Amniotic stem cell (primary cell): ENCODE data around the gene AKAP6.

Source experiments
- DNase-seq: peaks from one replicate; lab custom pipeline; 2025; lab: John Stamatoyannopoulos, UW

AKAP6 gene

DNA sequence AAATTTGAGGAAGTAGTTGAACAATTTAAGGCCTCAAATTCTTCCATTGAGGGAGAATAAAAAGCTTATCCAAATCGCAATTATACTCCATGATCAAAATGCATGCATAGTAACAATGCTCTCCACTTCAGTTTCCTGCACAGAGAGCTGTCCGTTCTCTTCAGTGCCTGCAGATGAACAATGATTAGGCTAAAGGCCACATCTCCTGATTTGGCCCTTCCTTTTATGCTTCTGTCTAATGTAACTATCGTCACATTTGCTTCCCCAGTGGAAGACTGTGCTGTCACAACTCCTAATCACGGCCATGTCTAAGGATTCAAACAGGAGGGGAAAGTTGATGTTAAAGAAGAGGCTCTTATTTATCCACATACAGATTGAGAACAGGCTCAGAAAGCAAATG is 496.0 kb downstream of the AKAP6 start:
- no peak for DNase-seq

DNA sequence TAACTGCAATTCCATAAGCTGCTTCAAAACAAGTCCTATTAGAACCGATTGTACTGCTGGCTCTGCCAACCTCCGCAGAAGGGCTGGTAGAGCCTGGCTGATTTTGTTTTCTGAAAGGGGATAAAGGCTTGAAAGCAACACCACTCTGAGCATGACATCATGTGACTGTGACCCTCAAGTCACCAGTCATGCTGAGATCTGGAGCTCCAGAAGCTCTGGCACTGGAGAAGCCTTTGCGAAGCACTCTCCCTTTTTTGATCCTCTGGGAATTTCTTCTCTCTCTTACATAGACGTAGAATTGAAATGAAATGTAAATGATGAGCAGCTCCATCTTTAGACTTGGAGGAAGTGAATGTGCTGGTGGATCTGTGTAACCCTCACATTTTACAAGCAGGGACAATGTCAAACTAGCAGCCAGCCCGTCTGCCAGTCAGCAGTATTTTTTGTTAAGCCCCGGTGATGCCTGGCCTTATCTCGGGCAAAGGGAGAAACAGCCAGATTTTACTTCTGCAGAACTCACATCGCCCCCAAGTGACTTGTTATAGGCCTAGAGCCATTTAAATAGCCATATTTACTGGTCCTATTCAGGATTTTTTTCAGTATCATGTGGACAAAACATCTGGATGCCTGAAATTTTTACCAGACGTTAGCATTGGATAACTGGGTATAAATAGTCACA is 497.4 kb downstream of the AKAP6 start:
- no peak for DNase-seq

DNA sequence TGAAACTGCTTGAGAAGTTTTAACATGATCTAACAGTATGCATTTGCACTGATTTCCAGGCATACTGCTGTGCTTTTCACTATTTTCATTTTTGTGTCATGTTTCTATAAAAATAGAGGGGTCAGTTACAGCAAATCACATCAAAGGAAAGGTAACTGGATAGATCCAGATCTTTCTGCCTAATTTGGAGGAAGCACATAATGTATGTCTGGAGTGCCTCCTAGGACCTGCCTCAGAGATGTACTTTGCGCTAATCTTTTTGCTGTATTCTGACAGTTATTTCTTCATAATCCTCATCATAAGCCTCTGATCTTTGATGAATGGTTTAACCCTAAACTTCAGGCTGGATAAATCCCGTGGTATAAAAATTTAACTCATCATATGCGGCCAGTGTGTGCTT is 498.4 kb downstream of the AKAP6 start:
- DNase-seq, result no peak

DNA sequence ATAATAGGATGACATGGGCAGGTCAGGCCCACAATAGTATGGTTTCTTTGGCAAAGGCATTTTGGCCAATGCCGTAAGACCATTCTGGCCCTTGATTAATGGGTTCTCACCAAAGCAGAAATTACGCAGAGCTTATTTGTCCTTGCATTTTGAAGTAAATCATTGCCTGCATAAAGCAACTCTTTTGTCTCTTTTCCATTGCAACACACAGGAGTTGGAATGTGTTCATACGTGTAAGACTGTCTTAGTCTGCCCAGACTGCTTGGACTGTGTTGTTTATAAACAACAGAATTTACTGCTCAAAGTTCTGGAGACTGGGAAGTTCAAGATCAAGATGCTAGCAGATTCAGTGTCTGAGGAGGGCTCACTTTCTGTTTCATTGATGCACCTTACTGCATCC is 506.8 kb downstream of the AKAP6 start:
- no peak for DNase-seq

DNA sequence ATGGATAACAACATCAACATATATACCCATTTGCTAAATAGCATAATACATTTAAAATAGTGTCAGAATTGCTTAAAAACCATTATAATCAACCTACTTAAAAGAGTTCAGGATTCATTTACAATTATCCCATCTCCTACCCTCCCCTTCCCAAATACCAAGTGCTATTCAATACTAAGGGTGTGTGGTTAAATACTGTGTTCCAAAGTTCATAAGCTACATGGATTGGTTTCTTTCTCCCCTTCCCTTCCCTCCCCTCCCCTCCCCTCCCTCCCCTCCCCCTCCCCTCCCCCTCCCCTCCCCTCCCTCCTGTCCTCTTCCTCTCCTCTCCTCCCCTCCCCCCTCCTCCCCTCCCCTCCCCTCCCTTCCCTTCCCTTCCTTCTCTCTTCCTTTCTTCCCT is 512.6 kb downstream of the AKAP6 start:
- no peak for DNase-seq

DNA sequence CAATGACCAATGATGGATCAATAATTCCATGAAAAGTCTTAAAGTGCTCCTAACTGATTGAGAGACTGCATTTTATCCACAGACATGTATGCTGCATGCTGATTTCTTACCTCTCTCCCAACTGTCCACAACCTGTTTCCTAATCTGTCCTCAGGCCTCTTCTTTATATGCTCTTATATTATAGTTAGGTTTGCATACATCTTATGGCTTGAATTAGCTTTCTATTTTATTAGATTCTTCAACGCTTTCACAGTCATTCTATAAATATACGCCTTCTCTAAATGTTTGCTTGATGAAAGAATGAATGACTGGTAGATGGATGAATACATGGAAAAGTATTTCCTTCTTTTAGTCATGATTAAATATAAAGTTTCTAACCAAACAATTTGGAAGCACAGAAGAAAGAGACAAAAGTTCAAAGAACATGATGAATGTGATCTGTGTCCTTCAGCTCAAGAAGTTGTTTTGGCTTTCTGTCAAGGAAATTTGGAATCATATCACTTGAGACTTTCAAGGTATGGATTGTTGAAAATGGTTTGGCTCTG is 517.8 kb downstream of the AKAP6 start:
- no peak for DNase-seq

DNA sequence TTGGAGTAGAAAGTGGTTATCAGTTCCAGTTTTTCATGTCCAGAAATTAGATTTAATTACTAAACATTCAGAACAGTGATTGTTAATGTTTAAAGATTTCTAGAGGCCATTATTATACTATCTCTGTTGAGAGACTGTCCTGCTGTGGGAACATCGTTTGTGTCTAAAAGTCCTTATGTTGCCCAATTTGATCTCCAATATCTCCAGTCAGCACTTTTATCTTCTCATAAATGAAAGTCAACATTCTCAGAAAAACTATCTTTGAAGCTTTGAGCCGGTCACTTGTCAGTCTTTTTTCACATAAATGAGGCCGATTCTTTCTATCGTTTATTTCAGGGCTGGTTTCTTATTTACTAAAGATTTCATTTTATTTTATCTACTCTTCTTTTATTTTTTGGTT is 518.8 kb downstream of the AKAP6 start:
- no peak for DNase-seq

DNA sequence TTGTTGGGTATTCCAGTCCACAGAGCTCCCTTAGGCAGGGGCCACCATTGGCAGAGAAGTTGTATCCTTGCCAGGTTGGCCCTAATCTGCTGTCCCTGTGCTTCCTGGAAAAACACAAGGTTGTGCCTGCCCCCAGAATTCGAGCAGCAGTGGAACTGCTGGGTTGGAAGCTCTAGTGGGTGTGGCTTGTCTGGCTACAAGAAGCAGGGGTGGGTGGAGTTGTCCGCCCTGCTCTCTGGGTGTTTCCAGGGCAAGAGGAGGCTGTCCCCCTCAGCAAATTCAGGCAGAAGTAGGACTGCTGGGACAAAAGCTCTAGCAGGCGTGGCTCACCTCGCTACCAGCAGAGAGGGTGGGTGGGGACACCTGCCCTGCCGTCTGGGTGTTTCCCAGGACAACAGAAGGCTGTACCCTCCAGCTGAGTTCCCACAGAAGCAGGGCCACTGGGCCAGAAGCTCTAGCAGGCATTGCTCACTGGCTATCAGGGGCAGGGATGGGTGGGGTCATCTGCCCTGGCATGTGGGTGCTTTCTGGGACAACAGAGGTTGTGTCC is 536.8 kb downstream of the AKAP6 start:
- DNase-seq, result no peak

DNA sequence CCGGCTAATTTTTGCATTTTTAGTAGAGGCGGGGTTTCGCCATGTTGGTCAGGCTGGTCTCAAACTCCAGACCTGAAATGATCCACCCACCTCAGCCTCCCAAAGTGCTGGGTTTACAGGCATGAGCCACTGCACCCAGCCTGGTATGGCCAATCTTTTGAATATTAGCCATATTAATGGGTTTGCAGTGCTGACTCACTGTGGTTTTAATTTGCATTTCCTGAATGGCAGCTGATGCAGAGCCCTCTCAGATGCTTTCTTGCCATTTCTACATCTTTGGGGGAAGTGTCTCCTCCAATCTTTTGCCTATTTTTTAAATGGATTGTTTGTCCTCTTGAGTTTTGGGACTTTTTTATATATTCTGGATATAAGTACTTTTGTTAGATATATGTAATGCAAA is 554.1 kb downstream of the AKAP6 start:
- DNase-seq, result no peak
